ENCODE results near the gene SLC12A2. TPM values are rescaled to one million over a fixed set of nuclear protein-coding genes. Genes with fewer than 3 reads are reported as not detected.
A peak's percentile ranks its signal among the peaks of the same experiment; 100 is the strongest.

SLC12A2 gene
- total and polyA plus RNA-seq, 8 donors: 2.1 to 575 (median 77.3) TPM

GRCh38 chr5:128062172-128062746 is 21.3 kb upstream of the SLC12A2 start:
- no peak for TF ChIP-seq EP300 (IDR thresholded peaks at IDR 0.05)
- no peak for TF ChIP-seq CTCF (IDR thresholded peaks at IDR 0.05)
- no peak for TF ChIP-seq POLR2A (IDR thresholded peaks at IDR 0.05)
- no peak for TF ChIP-seq POLR2AphosphoS5 (IDR thresholded peaks at IDR 0.05)

GRCh38 chr5:128074171-128074570 is 9.4 kb upstream of the SLC12A2 start:
- no peaks in the 10 kb centered on the region for H3K27me3 ChIP-seq
- no peak overlapping the region for H3K4me3 ChIP-seq
- peaks cover 0 to 13% (median 12%) of the 10 kb centered on the region in 4 donors for H3K36me3 ChIP-seq
- H3K9me3 ChIP-seq: no peaks in the 10 kb centered on the region
- H3K4me1 ChIP-seq: peaks cover 0 to 37% (median 19%) of the 10 kb centered on the region in 4 donors
- no peak for DNase-seq
- intact Hi-C loops (cut with DNase I; ENCODE audit: low total_unique reads): no loop called here
- peak overlapping the region in 1 of 5 donors; percentile 35 for H3K27ac ChIP-seq
- TF ChIP-seq CTCF (IDR thresholded peaks at IDR 0.05) (no peak), POLR2A (IDR thresholded peaks at IDR 0.05) (no peak), POLR2AphosphoS5 (IDR thresholded peaks at IDR 0.05) (no peak), EP300 (IDR thresholded peaks at IDR 0.05) (no peak)

More at GRCh38 chr5:128062172-128062746, 21.3 kb upstream of the SLC12A2 start:
- Histone ChIP-seq H3K4me1 (peaks cover 0 to 38% (median 8%) of the 10 kb centered on the region in 4 donors), H3K27me3 (no peaks in the 10 kb centered on the region), H3K9me3 (no peaks in the 10 kb centered on the region), H3K36me3 (no peaks in the 10 kb centered on the region), H3K27ac (peak overlapping the region in 1 of 5 donors; percentile 23), H3K4me3 (no peak overlapping the region)
- intact Hi-C loops (cut with DNase I; ENCODE audit: low total_unique reads): no loop called here
- WGBS, 5 donors: 68 to 85% (median 76%) methylated on average over 4 of the region's 4 CpGs
- no peak for DNase-seq

GRCh38 chr5:128074953-128075352 is 8.6 kb upstream of the SLC12A2 start:
- peaks cover 8 to 45% (median 27%) of the 10 kb centered on the region in 4 donors for H3K4me1 ChIP-seq
- intact Hi-C loops (cut with DNase I; ENCODE audit: low total_unique reads): no loop called here

GRCh38 chr5:128077526-128077925 is 6.0 kb upstream of the SLC12A2 start:
- peaks cover 0 to 13% (median 11%) of the 10 kb centered on the region in 4 donors for H3K36me3 ChIP-seq
- TF ChIP-seq CTCF (IDR thresholded peaks at IDR 0.05): no peak
- no peak for TF ChIP-seq EP300 (IDR thresholded peaks at IDR 0.05)
- TF ChIP-seq POLR2AphosphoS5 (IDR thresholded peaks at IDR 0.05): no peak
- intact Hi-C loops (cut with DNase I; ENCODE audit: low total_unique reads): no loop called here
- 60 to 79% (median 77%) methylated on average over 2 of the region's 2 CpGs for WGBS, 5 donors
- no peaks in the 10 kb centered on the region for H3K9me3 ChIP-seq
- H3K4me1 ChIP-seq: peaks cover 17 to 66% (median 45%) of the 10 kb centered on the region in 4 donors
- peak overlapping the region in 1 of 5 donors; percentile 99 for H3K27ac ChIP-seq
- H3K4me3 ChIP-seq: no peak overlapping the region
- no peaks in the 10 kb centered on the region for H3K27me3 ChIP-seq
- DNase-seq: no peak

More at GRCh38 chr5:128074953-128075352, 8.6 kb upstream of the SLC12A2 start:
- Histone ChIP-seq H3K4me3 (no peak overlapping the region), H3K27ac (no peak overlapping the region), H3K36me3 (peaks cover 0 to 13% (median 12%) of the 10 kb centered on the region in 4 donors), H3K9me3 (no peaks in the 10 kb centered on the region), H3K27me3 (no peaks in the 10 kb centered on the region)
- TF ChIP-seq EP300 (IDR thresholded peaks at IDR 0.05): no peak
- TF ChIP-seq CTCF (IDR thresholded peaks at IDR 0.05): no peak
- no peak for TF ChIP-seq POLR2AphosphoS5 (IDR thresholded peaks at IDR 0.05)
- no peak for TF ChIP-seq POLR2A (IDR thresholded peaks at IDR 0.05)
- DNase-seq: no peak

All from stomach (tissue), 9 donors.